ENCODE measurements around the gene SBNO1. TPM values are rescaled to one million over a fixed set of nuclear protein-coding genes. Genes with fewer than 3 reads are reported as not detected.
A peak's percentile ranks its signal among the peaks of the same experiment; 100 is the strongest.
"Not testable (repeated sequence)": the region's sequence is repeated elsewhere in the genome, so short reads cannot be mapped to it uniquely, and the experiment has no call there.

SBNO1 gene
- total RNA-seq = 10 to 100 TPM; 13.9 to 25.8 (median 17.8) TPM

DNA sequence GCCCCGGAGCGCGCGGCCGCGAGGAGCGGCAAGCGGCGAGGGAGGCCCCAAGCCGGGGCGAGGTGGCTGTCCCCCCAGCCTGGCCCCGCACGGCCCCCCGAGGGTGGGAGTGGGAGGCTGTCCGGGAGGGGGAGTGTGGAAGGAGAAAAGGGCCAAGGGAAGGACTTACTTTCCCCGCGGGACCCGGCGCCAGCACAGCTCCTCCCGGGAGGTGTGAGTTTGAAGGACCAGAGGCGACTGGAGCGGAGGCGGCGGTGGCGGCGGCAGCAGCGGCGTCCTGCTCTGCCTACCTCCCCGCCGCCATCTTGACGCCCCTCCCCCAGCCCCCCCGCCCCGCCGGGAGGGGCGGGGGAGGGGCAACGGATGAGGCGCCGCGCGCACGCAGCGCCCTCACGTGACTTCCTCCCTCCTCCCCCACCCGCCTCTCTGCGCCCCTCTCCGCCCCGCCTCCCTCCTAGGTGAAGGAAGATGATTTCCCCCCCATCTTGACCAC, at the start of gene SBNO1:
TSS of gene SBNO1 (minus strand) at position 316 of the 493 bp plus-strand sequence. CDS start 14,406 bp downstream, outside the sequence.
- Histone ChIP-seq H3K4me3 (peak within 1 kb of the TSS; percentile 67 to 97 (median 82)), H3K9me3 (no peaks in the 10 kb centered on the region), H3K27ac (peak within 1 kb of the TSS; percentile 86 to 97 (median 92)), H3K27me3 (no peaks in the 10 kb centered on the region), H3K4me1 (peaks cover 0 to 45% (median 12%) of the 10 kb centered on the region in 4 donors), H3K36me3 (no peaks in the 10 kb centered on the region)
- peak; percentile 85 to 88 for DNase-seq (ENCODE audit: low spot score in 2 of 2)
- peak in 1 of 2 donors; percentile 38 for TF ChIP-seq EP300 (IDR thresholded peaks at IDR 0.05)
- TF ChIP-seq, protein P1, sequence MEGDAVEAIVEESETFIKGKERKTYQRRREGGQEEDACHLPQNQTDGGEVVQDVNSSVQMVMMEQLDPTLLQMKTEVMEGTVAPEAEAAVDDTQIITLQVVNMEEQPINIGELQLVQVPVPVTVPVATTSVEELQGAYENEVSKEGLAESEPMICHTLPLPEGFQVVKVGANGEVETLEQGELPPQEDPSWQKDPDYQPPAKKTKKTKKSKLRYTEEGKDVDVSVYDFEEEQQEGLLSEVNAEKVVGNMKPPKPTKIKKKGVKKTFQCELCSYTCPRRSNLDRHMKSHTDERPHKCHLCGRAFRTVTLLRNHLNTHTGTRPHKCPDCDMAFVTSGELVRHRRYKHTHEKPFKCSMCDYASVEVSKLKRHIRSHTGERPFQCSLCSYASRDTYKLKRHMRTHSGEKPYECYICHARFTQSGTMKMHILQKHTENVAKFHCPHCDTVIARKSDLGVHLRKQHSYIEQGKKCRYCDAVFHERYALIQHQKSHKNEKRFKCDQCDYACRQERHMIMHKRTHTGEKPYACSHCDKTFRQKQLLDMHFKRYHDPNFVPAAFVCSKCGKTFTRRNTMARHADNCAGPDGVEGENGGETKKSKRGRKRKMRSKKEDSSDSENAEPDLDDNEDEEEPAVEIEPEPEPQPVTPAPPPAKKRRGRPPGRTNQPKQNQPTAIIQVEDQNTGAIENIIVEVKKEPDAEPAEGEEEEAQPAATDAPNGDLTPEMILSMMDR (IDR thresholded peaks at IDR 0.05) = no peak
- TF ChIP-seq POLR2A (IDR thresholded peaks at IDR 0.05) = peak; percentile 32 to 76
- WGBS, 2 donors = 1 to 3% methylated on average over 15 to 21 of the region's 47 CpGs

- WGBS, 2 donors = 88 to 93% methylated on average over 5 of the region's 5 CpGs
- peaks cover 1 to 71% (median 15%) of the 10 kb centered on the region in 3 donors for H3K36me3 ChIP-seq
- H3K4me1 ChIP-seq = no peaks in the 10 kb centered on the region
- no peaks in the 10 kb centered on the region for H3K9me3 ChIP-seq
- TF ChIP-seq, protein P1 (IDR thresholded peaks at IDR 0.05) = no peak
- TF ChIP-seq POLR2A (IDR thresholded peaks at IDR 0.05) = no peak
- TF ChIP-seq EP300 (IDR thresholded peaks at IDR 0.05) = no peak
- H3K27ac ChIP-seq = no peak overlapping the region
- no peaks in the 10 kb centered on the region for H3K27me3 ChIP-seq
- DNase-seq (ENCODE audit: low spot score in 2 of 2) = no peak
- no peak overlapping the region for H3K4me3 ChIP-seq
These were observed 45.4 kb upstream of the SBNO1 start for GRCh38 chr12:123410041-123410412.

- H3K4me1 ChIP-seq; DNase-seq (ENCODE audit: low spot score in 2 of 2); H3K4me3 ChIP-seq; H3K9me3 ChIP-seq; H3K27me3 ChIP-seq; H3K27ac ChIP-seq: not testable (repeated sequence)
- WGBS, 2 donors = 81 to 87% methylated on average over 11 of the region's 11 CpGs
- H3K36me3 ChIP-seq = peaks cover 2 to 71% (median 21%) of the 10 kb centered on the region in 3 donors
These were observed 44.8 kb upstream of the SBNO1 start for GRCh38 chr12:123409284-123410040.

DNA sequence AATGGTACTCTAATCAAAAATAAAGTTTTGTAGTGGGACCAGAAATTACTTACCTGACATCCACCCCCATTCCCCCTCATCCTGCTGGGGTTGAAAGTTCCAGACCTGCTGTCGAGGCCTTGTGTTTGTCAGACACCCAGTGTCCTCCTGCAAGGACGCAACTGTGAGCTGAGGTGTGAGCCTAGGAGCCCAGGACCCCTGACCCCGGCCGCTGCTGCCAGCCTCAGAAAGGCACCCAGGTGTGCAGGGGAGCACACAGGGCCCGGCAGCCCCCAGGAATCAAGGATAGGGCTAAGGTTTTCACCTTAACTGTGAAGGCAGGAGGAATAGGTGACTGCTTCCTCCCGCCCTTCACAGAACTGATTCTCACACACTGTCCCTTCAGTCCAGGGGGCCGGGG, 44.0 kb upstream of the SBNO1 start:
- not testable (repeated sequence) for H3K9me3 ChIP-seq; H3K27ac ChIP-seq; H3K27me3 ChIP-seq; H3K4me3 ChIP-seq; H3K4me1 ChIP-seq; DNase-seq (ENCODE audit: low spot score in 2 of 2)
- H3K36me3 ChIP-seq = peaks cover 6 to 73% (median 27%) of the 10 kb centered on the region in 3 donors
- WGBS, 2 donors = 95 to 96% methylated on average over 5 to 6 of the region's 7 CpGs

GRCh38 chr12:123407934-123408333, 43.3 kb upstream of the SBNO1 start:
- H3K9me3 ChIP-seq; H3K4me3 ChIP-seq; DNase-seq (ENCODE audit: low spot score in 2 of 2); H3K4me1 ChIP-seq; H3K27me3 ChIP-seq; H3K27ac ChIP-seq: not testable (repeated sequence)
- H3K36me3 ChIP-seq = peaks cover 6 to 73% (median 27%) of the 10 kb centered on the region in 3 donors
- WGBS, 2 donors = 66 to 68% methylated on average over 12 to 15 of the region's 15 CpGs

- WGBS, 2 donors = 90 to 93% methylated on average over 15 of the region's 15 CpGs
- H3K4me1 ChIP-seq, H3K9me3 ChIP-seq: not testable (repeated sequence)
These were observed 42.6 kb upstream of the SBNO1 start for GRCh38 chr12:123407269-123407668.

GRCh38 chr12:123404581-123404980, 39.9 kb upstream of the SBNO1 start:
- no peak for DNase-seq (ENCODE audit: low spot score in 2 of 2)
- WGBS, 2 donors = 90 to 93% methylated on average over 9 of the region's 9 CpGs

More at GRCh38 chr12:123407269-123407668, 42.6 kb upstream of the SBNO1 start:
- DNase-seq (ENCODE audit: low spot score in 2 of 2); H3K27ac ChIP-seq; H3K27me3 ChIP-seq; H3K4me3 ChIP-seq: not testable (repeated sequence)
- H3K36me3 ChIP-seq = peaks cover 6 to 75% (median 27%) of the 10 kb centered on the region in 3 donors

More at GRCh38 chr12:123404581-123404980, 39.9 kb upstream of the SBNO1 start:
- TF ChIP-seq POLR2A (IDR thresholded peaks at IDR 0.05) (no peak), EP300 (IDR thresholded peaks at IDR 0.05) (no peak)
- TF ChIP-seq, protein P1 (IDR thresholded peaks at IDR 0.05) = no peak
- Histone ChIP-seq H3K27me3 (no peaks in the 10 kb centered on the region), H3K4me1 (peaks cover 0 to 5% (median 0%) of the 10 kb centered on the region in 4 donors), H3K36me3 (peaks cover 6 to 83% (median 27%) of the 10 kb centered on the region in 3 donors), H3K27ac (no peak overlapping the region), H3K9me3 (no peaks in the 10 kb centered on the region), H3K4me3 (no peak overlapping the region)

All from tibial nerve (tissue), 4 donors.